T-cell (primary cell): Measurements from ENCODE around the gene FGGY. TPM values are rescaled to one million over a fixed set of nuclear protein-coding genes. Genes with fewer than 3 reads are reported as not detected.
"Not testable (repeated sequence)": the region's sequence is repeated elsewhere in the genome, so short reads cannot be mapped to it uniquely, and the experiment has no call there.

Source experiments
- ATAC-seq, 4 experiments: fragments of 200-7000 bp in 3 of 4; fragments of 150-1000 bp in 1 of 4; cut with Tn5 transposase; replicated peaks in 1 of 4; 1 replicate in 3 of 4; 2 replicates in 1 of 4; pipeline ENCODE4 v1.10.0; 2021; ENCODE audit warnings: moderate library complexity in 3 of 4, mild to moderate bottlenecking in 2 of 4, moderate number of reproducible peaks in 1 of 4
- CTCF ChIA-PET, 2 donors: fragments of 300-600 bp; sonication (Branson Sonifier 250); formaldehyde crosslinking; loops; one replicate each; lab custom pipeline; 2022; ENCODE audit warnings: antibody characterized with exemption in 2 of 2; lab: Charles Lee
- POLR2A ChIA-PET, 2 donors: fragments of 300-600 bp; sonication (Branson Sonifier 250); formaldehyde crosslinking; loops; one replicate each; lab custom pipeline; 2022; ENCODE audit warnings: antibody characterized with exemption in 2 of 2; lab: Charles Lee
- DNase-seq, 35 experiments: peaks; one replicate each; pipeline versions ENCODE4 v3.0.0 to v3.0.0-alpha.2; 2013 to 2023
- H3K27ac ChIP-seq: one replicate; pipeline ENCODE4 v1.5.1; 2013; ENCODE audit warnings: low read length
- H3K27me3 ChIP-seq, 2 experiments: replicated peaks in 1 of 2; 1 replicate in 1 of 2; 2 replicates in 1 of 2; pipeline versions ENCODE4 v1.6.1 to v1.7.0; 2013; ENCODE audit warnings: low read length in 1 of 2, mixed read lengths in 1 of 2; ENCODE audit not compliant: control insufficient read depth in 2 of 2, insufficient read depth in 2 of 2; ENCODE audit errors: extremely low read depth in 1 of 2
- H3K36me3 ChIP-seq, 2 donors: 1 replicate in 1 of 2; 2 replicates in 1 of 2; pipeline versions ENCODE4 v1.6.1 to v1.7.0; 2013; ENCODE audit warnings: low read length in 1 of 2; ENCODE audit not compliant: control insufficient read depth in 2 of 2, insufficient read depth in 1 of 2; ENCODE audit errors: extremely low read depth in 1 of 2
- H3K4me1 ChIP-seq, 2 experiments: 1 replicate in 1 of 2; 2 replicates in 1 of 2; pipeline versions ENCODE4 v1.6.1 to v1.7.0; 2013; ENCODE audit warnings: low read length in 2 of 2, mixed read lengths in 1 of 2; ENCODE audit not compliant: insufficient read depth in 2 of 2, control insufficient read depth in 1 of 2; ENCODE audit errors: extremely low read depth in 1 of 2
- H3K4me3 ChIP-seq, 2 donors: 1 replicate in 1 of 2; 2 replicates in 1 of 2; pipeline versions ENCODE4 v1.5.1 to v1.7.0; 2013; ENCODE audit warnings: mild to moderate bottlenecking in 2 of 2, low read length in 1 of 2, moderate library complexity in 1 of 2; ENCODE audit not compliant: control insufficient read depth in 1 of 2; ENCODE audit errors: extremely low read depth in 1 of 2
- H3K9me3 ChIP-seq: 2 replicates; pipeline ENCODE4 v1.7.0; 2013
- H3K27ac Mint-ChIP-seq, 2 donors: one replicate each; pipeline ENCODE4 v1.8.0; 2020 to 2021; ENCODE audit warnings: mild to moderate bottlenecking in 2 of 2, mixed read lengths in 2 of 2
- H3K27me3 Mint-ChIP-seq, 2 donors: one replicate each; pipeline ENCODE4 v1.8.0; 2021 to 2022; ENCODE audit warnings: mixed read lengths in 2 of 2
- H3K36me3 Mint-ChIP-seq: one replicate; pipeline ENCODE4 v1.8.0; 2021; ENCODE audit warnings: mixed read lengths
- H3K4me1 Mint-ChIP-seq, 3 donors: one replicate each; pipeline ENCODE4 v1.8.0; 2020 to 2022; ENCODE audit warnings: mixed read lengths in 3 of 3, mild to moderate bottlenecking in 1 of 3
- H3K4me3 Mint-ChIP-seq, 3 donors: one replicate each; pipeline ENCODE4 v1.8.0; 2020 to 2022; ENCODE audit warnings: mild to moderate bottlenecking in 3 of 3, mixed read lengths in 3 of 3, moderate library complexity in 3 of 3
- H3K9me3 Mint-ChIP-seq, 3 donors: one replicate each; pipeline ENCODE4 v1.8.0; 2020 to 2022; ENCODE audit warnings: mixed read lengths in 3 of 3
- WGBS: methylation state at CpG from one replicate; pipeline ENCODE4 v1.1.5; 2013; ENCODE audit warnings: missing lambda C conversion rate; ENCODE audit not compliant: insufficient coverage; 5-methylcytosine and 5-hydroxymethylcytosine counted together
- total RNA-seq, 35 experiments: library from RNA in 6 of 35; stranded (reverse) in 6 of 35; fragments of 120-200 nt in 1 of 35; gene quantifications; one replicate each; pipeline versions ENCODE4 v1.2.1 to v1.2.4 and lab custom pipeline; 2013 to 2026

The FGGY gene
- total RNA-seq, 5 donors from 2014 or later (not counting 1 experiment from before 2014, with no cell fraction given) = 7.8 to 21.7 (median 12.6) TPM

DNA sequence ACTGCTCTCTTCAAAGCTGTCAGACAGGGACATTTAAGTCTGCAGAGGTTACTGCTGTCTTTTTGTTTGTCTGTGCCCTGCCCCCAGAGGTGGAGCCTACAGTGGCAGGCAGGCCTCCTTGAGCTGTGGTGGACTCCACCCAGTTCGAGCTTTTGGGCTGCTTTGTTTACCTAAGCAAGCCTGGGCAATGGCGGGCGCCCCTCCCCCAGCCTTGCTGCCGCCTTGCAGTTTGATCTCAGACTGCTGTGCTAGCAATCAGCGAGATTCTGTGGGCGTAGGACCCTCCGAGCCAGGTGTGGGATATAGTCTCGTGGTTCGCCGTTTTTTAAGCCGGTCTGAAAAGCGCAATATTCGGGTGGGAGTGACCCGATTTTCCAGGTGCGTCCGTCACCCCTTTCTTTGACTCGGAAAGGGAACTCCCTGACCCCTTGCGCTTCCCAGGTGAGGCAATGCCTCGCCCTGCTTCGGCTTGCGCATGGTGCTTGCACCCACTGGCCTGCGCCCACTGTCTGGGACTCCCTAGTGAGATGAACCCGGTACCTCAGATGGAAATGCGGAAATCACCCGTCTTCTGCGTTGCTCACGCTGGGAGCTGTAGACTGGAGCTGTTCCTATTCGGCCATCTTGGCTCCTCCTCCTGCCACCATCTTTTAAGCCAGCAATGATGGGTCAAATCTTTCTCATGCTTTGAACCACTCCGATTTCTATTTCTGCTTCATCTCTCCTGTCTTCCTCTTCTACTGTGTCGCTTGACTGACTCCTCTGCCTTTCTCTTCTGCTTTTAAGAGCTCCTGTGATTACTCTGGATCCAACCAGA is 356.5 kb downstream of the FGGY start:
- ATAC-seq, CTCF ChIA-PET: not testable (repeated sequence)
- 97% methylated on average over 12 of the region's 30 CpGs for WGBS

DNA sequence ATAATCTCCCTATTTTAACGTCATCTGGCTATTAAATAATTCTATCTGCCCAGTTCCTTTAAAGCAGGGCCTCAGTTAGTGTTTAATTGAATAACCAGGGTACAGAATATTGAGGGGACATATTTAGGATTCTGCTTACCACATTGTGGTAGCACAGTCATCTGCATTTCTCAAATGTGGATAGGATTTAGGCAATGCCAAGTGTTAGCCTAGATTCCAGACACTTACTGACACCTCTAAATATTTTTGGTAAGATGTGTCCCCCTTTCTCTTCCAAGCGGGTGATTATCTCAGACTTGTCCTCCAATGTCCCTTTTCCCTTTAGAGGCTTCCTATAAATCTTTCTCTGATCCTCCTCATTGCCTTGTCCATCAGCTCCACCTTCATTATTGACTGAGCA is 357.1 kb downstream of the FGGY start:
- ChIA-PET POLR2A (no interaction called here), CTCF (no interaction called here)
- H3K36me3 ChIP-seq = no peaks in the 10 kb centered on the region
- Mint-ChIP-seq H3K4me1 (no peaks in the 10 kb centered on the region), H3K36me3 (peaks cover 7% of the 10 kb centered on the region), H3K4me3 (no peak overlapping the region), H3K27me3 (peaks cover 0 to 4% of the 10 kb centered on the region in 2 donors), H3K27ac (no peak overlapping the region), H3K9me3 (no peaks in the 10 kb centered on the region)
- H3K27me3 ChIP-seq = no peaks in the 10 kb centered on the region
- ATAC-seq = no peak
- H3K4me1 ChIP-seq = no peaks in the 10 kb centered on the region
- no peaks in the 10 kb centered on the region for H3K9me3 ChIP-seq
- H3K4me3 ChIP-seq = no peak overlapping the region
- no peak for DNase-seq
- H3K27ac ChIP-seq = no peak overlapping the region
- WGBS = 100% methylated on average over 1 of the region's 2 CpGs

More for the DNA sequence above, 356.5 kb downstream of the FGGY start:
- H3K4me1 ChIP-seq, H3K27ac Mint-ChIP-seq, H3K4me3 Mint-ChIP-seq, H3K4me1 Mint-ChIP-seq, H3K36me3 Mint-ChIP-seq, H3K9me3 Mint-ChIP-seq, POLR2A ChIA-PET, H3K27me3 ChIP-seq, H3K27ac ChIP-seq, H3K4me3 ChIP-seq, H3K9me3 ChIP-seq, H3K27me3 Mint-ChIP-seq, H3K36me3 ChIP-seq, DNase-seq: not testable (repeated sequence)

DNA sequence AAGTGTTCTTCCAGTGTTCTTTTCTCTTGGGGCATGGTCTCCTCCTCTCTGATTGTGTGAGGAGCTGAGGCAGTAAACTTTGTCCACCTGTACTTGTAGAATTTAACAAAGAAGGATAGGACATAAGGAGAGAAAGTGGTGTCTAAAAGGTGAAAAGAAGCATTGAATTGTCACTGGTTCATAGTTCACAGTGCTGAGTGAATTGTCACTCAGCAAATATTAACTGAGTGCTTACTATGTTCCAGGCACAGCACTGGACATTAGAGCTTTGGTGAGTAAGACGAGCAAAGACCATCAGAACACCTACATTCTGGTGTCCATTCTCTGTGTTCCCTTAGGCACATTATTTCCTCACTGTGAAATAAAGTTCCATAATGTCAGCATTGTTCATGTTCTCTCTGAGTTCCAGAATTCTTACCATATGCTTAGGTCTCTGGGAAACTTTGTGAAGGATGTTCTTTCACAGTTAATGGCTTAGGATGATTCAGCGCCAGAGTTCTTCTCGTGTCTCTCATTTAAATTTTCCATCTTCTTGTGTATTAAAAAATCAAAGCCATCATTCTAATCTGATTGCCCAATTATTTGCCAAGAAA is 361.1 kb downstream of the FGGY start:
- CTCF ChIA-PET = no interaction called here
- Mint-ChIP-seq H3K27me3 (peaks cover 0 to 4% of the 10 kb centered on the region in 2 donors), H3K36me3 (peaks cover 7% of the 10 kb centered on the region), H3K4me3 (no peak overlapping the region), H3K9me3 (no peaks in the 10 kb centered on the region), H3K27ac (no peak overlapping the region), H3K4me1 (no peaks in the 10 kb centered on the region)
- POLR2A ChIA-PET = no interaction called here
- no peak for ATAC-seq
- H3K36me3 ChIP-seq = no peaks in the 10 kb centered on the region
- no CpG with 5 or more reads among the region's 3 CpGs for WGBS
- no peaks in the 10 kb centered on the region for H3K9me3 ChIP-seq
- H3K27ac ChIP-seq = no peak overlapping the region
- DNase-seq = no peak
- no peaks in the 10 kb centered on the region for H3K27me3 ChIP-seq
- H3K4me1 ChIP-seq = no peaks in the 10 kb centered on the region
- H3K4me3 ChIP-seq = no peak overlapping the region

DNA sequence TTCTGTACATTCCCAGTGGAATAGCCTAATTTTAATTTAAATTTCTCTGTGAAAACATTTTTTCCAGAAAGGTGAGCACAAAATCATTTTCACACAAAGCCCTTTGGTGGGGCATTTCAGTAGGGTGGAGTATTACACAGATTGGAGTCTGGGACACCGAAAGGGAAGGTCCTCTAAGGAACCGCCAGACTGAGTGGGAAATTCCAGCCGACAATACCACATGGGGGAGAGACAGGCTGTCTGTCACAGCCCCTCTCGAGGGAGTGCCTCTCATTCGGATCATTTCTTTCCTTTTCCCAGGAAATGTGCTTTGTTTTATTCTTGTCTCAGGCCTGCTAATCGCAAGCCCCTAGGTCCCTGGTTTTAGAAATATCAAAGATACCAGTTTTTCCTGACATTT is 367.3 kb downstream of the FGGY start:
- H3K4me1 ChIP-seq = no peaks in the 10 kb centered on the region
- H3K27me3 Mint-ChIP-seq = no peaks in the 10 kb centered on the region
- no peaks in the 10 kb centered on the region for H3K9me3 Mint-ChIP-seq
- ATAC-seq = no peak
- no peak for DNase-seq
- H3K27me3 ChIP-seq = no peaks in the 10 kb centered on the region
- H3K4me3 Mint-ChIP-seq = no peak overlapping the region
- POLR2A ChIA-PET = no interaction called here
- H3K4me1 Mint-ChIP-seq = no peaks in the 10 kb centered on the region
- H3K27ac ChIP-seq = no peak overlapping the region
- CTCF ChIA-PET = no interaction called here
- peaks cover 11% of the 10 kb centered on the region for H3K36me3 Mint-ChIP-seq
- WGBS = 94% methylated on average over 3 of the region's 6 CpGs
- no peaks in the 10 kb centered on the region for H3K36me3 ChIP-seq
- no peak overlapping the region for H3K4me3 ChIP-seq
- no peak overlapping the region for H3K27ac Mint-ChIP-seq
- no peaks in the 10 kb centered on the region for H3K9me3 ChIP-seq

DNA sequence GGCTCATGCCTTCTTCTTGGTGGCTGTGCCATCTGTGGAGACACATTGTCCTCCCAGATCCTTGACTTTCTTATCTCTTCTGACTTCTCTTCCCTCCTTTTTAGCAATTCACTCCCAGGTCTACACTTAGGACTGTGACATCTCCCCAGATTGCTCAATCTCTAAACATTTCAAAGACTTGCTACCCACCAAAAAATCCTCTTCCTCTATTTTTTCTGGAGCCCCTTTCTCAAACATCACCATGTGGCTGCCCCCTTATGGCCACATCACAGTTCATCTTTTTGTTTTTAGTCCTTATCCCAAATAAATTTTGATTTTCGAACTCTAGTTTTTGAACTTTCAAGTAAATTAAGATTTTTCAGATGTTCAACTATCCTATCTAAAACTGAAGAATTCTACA is 369.2 kb downstream of the FGGY start:
- Histone ChIP-seq H3K36me3 (no peaks in the 10 kb centered on the region), H3K4me3 (no peak overlapping the region), H3K27me3 (no peaks in the 10 kb centered on the region), H3K9me3 (no peaks in the 10 kb centered on the region), H3K27ac (no peak overlapping the region), H3K4me1 (no peaks in the 10 kb centered on the region)
- H3K27ac Mint-ChIP-seq = no peak overlapping the region
- H3K27me3 Mint-ChIP-seq = no peaks in the 10 kb centered on the region
- WGBS = no CpG with 5 or more reads among the region's 1 CpG
- POLR2A ChIA-PET = interaction anchor here in 1 of 2 donors (0.6 kb wide), 1 partner anchor 192 kb away, joined by 3 read pairs; no protein-coding TSS in a partner anchor
- no peaks in the 10 kb centered on the region for H3K4me1 Mint-ChIP-seq
- H3K4me3 Mint-ChIP-seq = no peak overlapping the region
- H3K9me3 Mint-ChIP-seq = no peaks in the 10 kb centered on the region
- CTCF ChIA-PET = interaction anchor here in 1 of 2 donors (0.7 kb wide), 1 partner anchor 68 kb away, joined by 3 read pairs; no protein-coding TSS in a partner anchor
- H3K36me3 Mint-ChIP-seq = peaks cover 11% of the 10 kb centered on the region
- ATAC-seq (no peak), DNase-seq (no peak)

DNA sequence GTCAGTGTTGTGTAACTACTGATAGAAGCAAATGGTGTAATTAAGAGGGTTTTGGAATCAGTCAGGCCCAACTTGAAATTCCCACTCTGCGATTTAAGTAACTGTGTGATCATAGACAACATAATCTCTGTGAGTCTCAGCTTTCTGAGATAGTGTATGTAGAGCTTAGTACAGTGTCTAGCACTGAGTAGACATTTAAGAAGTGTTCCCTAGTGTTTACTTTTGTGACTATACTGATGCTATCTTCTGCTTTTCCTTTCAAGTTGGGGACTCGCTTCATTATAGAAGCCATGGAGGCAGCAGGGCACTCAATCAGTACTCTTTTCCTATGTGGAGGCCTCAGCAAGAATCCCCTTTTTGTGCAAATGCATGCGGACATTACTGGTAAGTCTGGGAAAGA is 370.1 kb downstream of the FGGY start:
- H3K27ac ChIP-seq = no peak overlapping the region
- Mint-ChIP-seq H3K4me3 (no peak overlapping the region), H3K9me3 (no peaks in the 10 kb centered on the region), H3K27ac (no peak overlapping the region), H3K4me1 (no peaks in the 10 kb centered on the region), H3K36me3 (peaks cover 11% of the 10 kb centered on the region), H3K27me3 (no peaks in the 10 kb centered on the region)
- ATAC-seq = no peak
- H3K27me3 ChIP-seq = no peaks in the 10 kb centered on the region
- no peak overlapping the region for H3K4me3 ChIP-seq
- WGBS = 100% methylated on average over 3 of the region's 3 CpGs
- H3K4me1 ChIP-seq = no peaks in the 10 kb centered on the region
- no peaks in the 10 kb centered on the region for H3K9me3 ChIP-seq
- DNase-seq = no peak
- ChIA-PET CTCF (no interaction called here), POLR2A (no interaction called here)
- no peaks in the 10 kb centered on the region for H3K36me3 ChIP-seq
